ENCODE results near the gene TRPM5.

Gene TRPM5

DNA sequence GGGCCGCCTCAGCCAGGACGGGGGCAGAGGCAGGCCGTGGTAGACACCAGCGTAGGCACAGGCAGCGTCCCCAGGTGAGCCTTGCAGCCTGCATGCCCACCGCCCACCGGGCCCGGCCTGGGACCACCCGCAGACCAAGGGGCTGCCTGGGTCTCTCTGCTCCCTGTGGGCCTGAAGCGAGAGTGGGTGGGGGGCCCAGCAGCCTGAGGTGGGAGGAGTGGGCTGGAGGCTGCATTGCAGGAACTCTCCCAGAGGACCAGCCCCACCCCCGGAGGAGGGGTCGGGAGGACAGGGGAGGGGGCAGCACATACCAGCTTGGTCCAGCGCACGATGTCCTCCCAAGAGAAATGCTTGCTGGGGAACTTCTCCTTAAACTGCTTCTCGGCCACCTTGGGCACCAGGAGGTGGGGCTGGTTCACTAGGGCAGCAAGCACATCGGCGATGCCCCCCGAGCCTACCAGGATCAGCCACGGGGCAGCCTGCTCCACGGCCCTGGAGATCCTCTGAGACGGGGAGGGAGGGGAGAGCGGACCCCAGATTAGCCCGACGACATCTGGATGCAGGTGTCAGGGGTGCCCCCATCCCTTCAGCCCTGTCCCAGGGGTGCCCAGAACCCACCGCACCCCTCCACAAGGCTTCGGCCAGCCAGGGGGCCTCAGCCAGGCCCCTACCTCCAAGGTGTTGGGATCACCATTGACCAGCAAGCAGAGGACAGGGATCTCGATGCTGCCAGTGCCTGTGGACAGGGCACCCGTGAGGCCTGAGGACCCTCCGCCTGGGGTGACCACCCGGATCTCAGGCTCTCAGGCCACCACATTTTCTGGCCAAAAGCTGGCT is 26.2 kb downstream of the TRPM5 start:
- no peaks in the 10 kb centered on the region for H3K36me3 ChIP-seq (ENCODE audit: insufficient read depth, low read length)
- H3K27ac ChIP-seq (ENCODE audit: low read depth, low read length) = no peak overlapping the region
- no peak overlapping the region for H2AFZ ChIP-seq (ENCODE audit: low read length, unreplicated experiment)
- H3K79me2 ChIP-seq (ENCODE audit: control insufficient read depth, insufficient read depth, low read length, unreplicated experiment) = no peaks in the 10 kb centered on the region
- H3K27me3 ChIP-seq (ENCODE audit: insufficient read depth, low read length) = no peaks in the 10 kb centered on the region
- no peaks in the 10 kb centered on the region for H3K4me1 ChIP-seq (ENCODE audit: control insufficient read depth, insufficient read depth, low read length, unreplicated experiment)
- no peak overlapping the region for H3K4me3 ChIP-seq (ENCODE audit: low read depth, low read length)

- H3K4me3 ChIP-seq (ENCODE audit: low read depth, low read length) = no peak overlapping the region
- no peaks in the 10 kb centered on the region for H3K4me1 ChIP-seq (ENCODE audit: control insufficient read depth, insufficient read depth, low read length, unreplicated experiment)
- no peak overlapping the region for H2AFZ ChIP-seq (ENCODE audit: low read length, unreplicated experiment)
- H3K36me3 ChIP-seq (ENCODE audit: insufficient read depth, low read length) = no peaks in the 10 kb centered on the region
- no peaks in the 10 kb centered on the region for H3K27me3 ChIP-seq (ENCODE audit: insufficient read depth, low read length)
- H3K27ac ChIP-seq (ENCODE audit: low read depth, low read length) = no peak overlapping the region
- no peaks in the 10 kb centered on the region for H3K79me2 ChIP-seq (ENCODE audit: control insufficient read depth, insufficient read depth, low read length, unreplicated experiment)
Measured at GRCh38 chr11:2416765-2417164, 27.5 kb downstream of the TRPM5 start.

DNA sequence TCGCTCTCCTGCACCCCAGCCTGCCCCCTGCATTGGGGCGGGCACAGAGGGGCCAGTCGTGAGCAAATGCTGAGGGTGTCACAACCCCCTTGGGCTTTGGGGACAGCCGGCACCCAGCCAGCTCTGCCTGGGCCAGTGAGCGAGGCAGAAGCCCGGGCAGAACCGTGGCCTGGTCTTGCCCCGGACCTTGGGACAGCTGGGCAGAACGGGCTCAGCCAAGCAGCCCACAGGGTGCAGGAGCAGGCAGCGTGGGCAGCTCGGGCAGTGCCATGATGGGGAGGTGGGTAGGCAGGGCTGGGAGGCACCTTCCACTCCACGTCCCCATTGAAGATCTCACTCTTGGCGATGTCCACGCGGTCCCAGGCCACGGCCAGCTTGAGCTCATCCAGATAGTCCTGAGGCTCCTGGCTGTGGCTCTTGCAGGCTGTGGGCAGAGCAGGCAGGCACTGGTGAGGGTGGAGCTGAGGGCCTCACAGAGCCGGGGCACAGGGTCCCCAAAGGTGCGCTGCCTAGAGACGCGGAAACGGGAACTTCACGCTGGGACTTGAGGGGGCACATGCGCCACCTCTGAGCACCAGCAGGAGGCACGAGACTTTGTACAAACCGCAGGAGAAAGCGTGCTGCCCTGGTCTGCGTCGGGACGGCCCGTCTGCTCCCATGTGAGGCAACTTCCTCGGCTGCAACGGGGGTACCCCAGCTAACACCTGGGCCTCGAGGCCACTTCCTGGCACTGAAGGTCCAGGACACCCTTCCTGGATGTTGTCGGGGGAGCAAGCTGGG is 28.5 kb downstream of the TRPM5 start:
- Histone ChIP-seq H3K36me3 (ENCODE audit: insufficient read depth, low read length) (no peaks in the 10 kb centered on the region), H3K4me1 (ENCODE audit: control insufficient read depth, insufficient read depth, low read length, unreplicated experiment) (no peaks in the 10 kb centered on the region), H3K4me3 (ENCODE audit: low read depth, low read length) (no peak overlapping the region), H3K27me3 (ENCODE audit: insufficient read depth, low read length) (no peaks in the 10 kb centered on the region), H3K27ac (ENCODE audit: low read depth, low read length) (no peak overlapping the region), H2AFZ (ENCODE audit: low read length, unreplicated experiment) (no peak overlapping the region), H3K79me2 (ENCODE audit: control insufficient read depth, insufficient read depth, low read length, unreplicated experiment) (no peaks in the 10 kb centered on the region)

DNA sequence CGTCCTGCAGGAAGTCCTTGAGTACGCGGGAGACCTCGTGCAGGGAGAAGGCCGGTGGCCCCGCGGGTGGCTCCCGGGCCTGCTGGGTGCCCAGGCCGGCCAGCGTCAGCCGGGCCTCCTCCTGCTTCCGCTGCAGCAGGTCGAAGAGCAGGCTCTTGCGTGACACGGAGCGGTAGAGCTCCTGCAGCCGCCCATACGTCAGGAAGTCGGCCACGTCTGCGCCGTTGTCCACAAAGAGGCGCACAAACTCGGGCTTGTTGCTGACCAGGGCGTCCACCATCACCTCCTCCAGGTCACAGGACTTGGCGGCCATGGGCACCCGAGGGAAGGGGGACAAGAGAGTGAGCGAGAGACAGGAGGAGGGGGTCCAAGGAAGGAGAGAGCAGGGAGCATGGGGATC is 29.1 kb downstream of the TRPM5 start:
- Histone ChIP-seq H3K4me3 (ENCODE audit: low read depth, low read length) (no peak overlapping the region), H3K27me3 (ENCODE audit: insufficient read depth, low read length) (no peaks in the 10 kb centered on the region), H3K36me3 (ENCODE audit: insufficient read depth, low read length) (no peaks in the 10 kb centered on the region)

GRCh38 chr11:2414616-2415015 is 29.7 kb downstream of the TRPM5 start:
- H3K79me2 ChIP-seq (ENCODE audit: control insufficient read depth, insufficient read depth, low read length, unreplicated experiment) = no peaks in the 10 kb centered on the region
- H3K27me3 ChIP-seq (ENCODE audit: insufficient read depth, low read length) = no peaks in the 10 kb centered on the region
- no peaks in the 10 kb centered on the region for H3K36me3 ChIP-seq (ENCODE audit: insufficient read depth, low read length)
- no peaks in the 10 kb centered on the region for H3K4me1 ChIP-seq (ENCODE audit: control insufficient read depth, insufficient read depth, low read length, unreplicated experiment)
- no peak overlapping the region for H2AFZ ChIP-seq (ENCODE audit: low read length, unreplicated experiment)
- no peak overlapping the region for H3K4me3 ChIP-seq (ENCODE audit: low read depth, low read length)
- no peak overlapping the region for H3K27ac ChIP-seq (ENCODE audit: low read depth, low read length)

More for the DNA sequence above, 29.1 kb downstream of the TRPM5 start:
- Histone ChIP-seq H3K4me1 (ENCODE audit: control insufficient read depth, insufficient read depth, low read length, unreplicated experiment) (no peaks in the 10 kb centered on the region), H2AFZ (ENCODE audit: low read length, unreplicated experiment) (no peak overlapping the region), H3K79me2 (ENCODE audit: control insufficient read depth, insufficient read depth, low read length, unreplicated experiment) (no peaks in the 10 kb centered on the region), H3K27ac (ENCODE audit: low read depth, low read length) (no peak overlapping the region)

DNA sequence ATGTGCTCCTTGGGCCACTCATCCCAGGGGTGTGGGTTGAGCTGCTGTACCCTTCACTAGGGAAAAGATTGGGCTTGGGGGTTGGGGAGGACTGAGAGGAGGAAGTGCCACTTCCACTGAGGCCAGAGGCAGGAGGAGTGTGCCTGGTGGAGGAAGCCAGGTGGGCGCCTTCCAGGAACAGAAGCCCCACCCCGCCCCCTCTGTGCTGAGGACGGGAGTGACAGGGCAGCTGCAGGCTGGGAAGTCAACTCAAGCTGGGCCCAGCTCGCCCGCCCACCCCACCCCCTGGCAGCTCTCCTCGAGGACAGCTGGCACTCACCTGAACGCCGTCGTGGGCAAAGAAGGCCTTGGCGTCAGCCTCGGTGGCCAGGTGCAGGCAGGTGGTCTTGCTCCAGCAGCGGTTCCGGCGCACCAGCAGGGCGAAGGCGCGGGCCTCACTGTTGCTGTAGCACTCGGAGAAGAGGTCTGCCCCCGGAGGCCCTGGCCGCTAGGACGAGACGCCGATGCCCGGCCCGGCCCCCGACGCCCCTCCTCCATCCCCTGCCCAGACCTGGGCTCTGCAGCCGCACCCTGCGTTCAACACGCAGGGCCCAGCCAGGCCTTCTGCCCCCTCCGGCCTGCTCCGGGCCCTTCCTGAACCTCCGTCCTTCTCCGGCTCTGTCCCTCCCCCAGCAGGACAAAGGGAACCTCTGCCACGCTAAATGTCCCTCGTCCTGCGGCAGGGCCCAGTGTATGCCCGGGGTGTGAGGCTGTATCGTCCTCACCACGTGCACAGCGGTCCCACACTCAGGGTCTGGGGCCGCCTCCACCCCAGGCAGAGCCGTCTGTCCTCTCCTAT is 30.4 kb downstream of the TRPM5 start:
- H3K27me3 ChIP-seq (ENCODE audit: insufficient read depth, low read length) = no peaks in the 10 kb centered on the region

DNA sequence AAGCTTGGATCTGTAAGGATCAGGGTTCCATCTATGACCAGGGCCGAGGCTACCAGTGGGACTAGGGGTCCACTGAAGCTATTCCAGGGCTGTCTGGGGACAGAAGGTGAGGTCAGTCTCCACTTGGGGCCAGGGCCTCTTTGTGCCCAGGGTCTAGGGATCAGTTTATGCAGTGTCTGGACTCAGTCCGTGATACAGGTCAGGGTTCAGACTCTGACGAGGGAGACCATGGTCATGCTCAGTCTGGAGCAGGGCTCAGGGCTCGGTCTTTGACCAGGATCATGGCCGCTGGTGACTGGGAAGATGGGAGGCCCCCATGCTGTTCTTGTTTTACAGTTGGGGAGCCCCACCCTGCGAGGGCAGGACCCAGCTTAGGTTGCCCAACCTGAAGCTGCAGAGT is 32.0 kb downstream of the TRPM5 start:
- Histone ChIP-seq H3K4me1 (ENCODE audit: control insufficient read depth, insufficient read depth, low read length, unreplicated experiment) (no peaks in the 10 kb centered on the region), H3K79me2 (ENCODE audit: control insufficient read depth, insufficient read depth, low read length, unreplicated experiment) (no peaks in the 10 kb centered on the region), H2AFZ (ENCODE audit: low read length, unreplicated experiment) (no peak overlapping the region), H3K4me3 (ENCODE audit: low read depth, low read length) (no peak overlapping the region), H3K27ac (ENCODE audit: low read depth, low read length) (no peak overlapping the region), H3K27me3 (ENCODE audit: insufficient read depth, low read length) (no peaks in the 10 kb centered on the region), H3K36me3 (ENCODE audit: insufficient read depth, low read length) (no peaks in the 10 kb centered on the region)

More for the DNA sequence above, 30.4 kb downstream of the TRPM5 start:
- Histone ChIP-seq H2AFZ (ENCODE audit: low read length, unreplicated experiment) (no peak overlapping the region), H3K4me3 (ENCODE audit: low read depth, low read length) (no peak overlapping the region), H3K4me1 (ENCODE audit: control insufficient read depth, insufficient read depth, low read length, unreplicated experiment) (no peaks in the 10 kb centered on the region), H3K27ac (ENCODE audit: low read depth, low read length) (no peak overlapping the region), H3K79me2 (ENCODE audit: control insufficient read depth, insufficient read depth, low read length, unreplicated experiment) (no peaks in the 10 kb centered on the region), H3K36me3 (ENCODE audit: insufficient read depth, low read length) (no peaks in the 10 kb centered on the region)

- Histone ChIP-seq H3K79me2 (ENCODE audit: control insufficient read depth, insufficient read depth, low read length, unreplicated experiment) (no peaks in the 10 kb centered on the region), H2AFZ (ENCODE audit: low read length, unreplicated experiment) (no peak overlapping the region), H3K27me3 (ENCODE audit: insufficient read depth, low read length) (no peaks in the 10 kb centered on the region), H3K36me3 (ENCODE audit: insufficient read depth, low read length) (no peaks in the 10 kb centered on the region), H3K27ac (ENCODE audit: low read depth, low read length) (no peak overlapping the region), H3K4me1 (ENCODE audit: control insufficient read depth, insufficient read depth, low read length, unreplicated experiment) (no peaks in the 10 kb centered on the region), H3K4me3 (ENCODE audit: low read depth, low read length) (no peak overlapping the region)
Measured at GRCh38 chr11:2411446-2412305, 32.6 kb downstream of the TRPM5 start.

DNA sequence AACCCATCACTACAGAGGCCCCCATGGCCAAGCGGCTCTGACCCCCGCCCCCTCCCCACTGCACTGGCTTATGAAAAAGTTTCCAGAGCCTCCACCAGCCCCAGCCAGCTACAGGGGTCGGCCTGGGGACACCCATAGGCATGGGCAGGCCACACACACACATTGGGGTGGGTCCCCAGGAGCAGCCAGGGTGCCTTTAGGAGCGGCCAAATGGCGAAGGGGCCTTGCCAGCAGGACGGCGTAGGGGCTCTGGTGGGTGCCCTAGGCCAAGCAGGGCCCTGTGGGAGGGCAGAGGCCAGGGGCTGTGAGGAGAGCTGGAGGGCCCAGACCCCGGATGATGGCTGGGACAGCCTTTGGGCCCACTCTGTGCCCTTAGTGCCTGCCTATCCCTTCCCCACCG is 33.7 kb downstream of the TRPM5 start:
- no peak overlapping the region for H3K4me3 ChIP-seq (ENCODE audit: low read depth, low read length)
- no peaks in the 10 kb centered on the region for H3K4me1 ChIP-seq (ENCODE audit: control insufficient read depth, insufficient read depth, low read length, unreplicated experiment)

More for the DNA sequence above, 33.7 kb downstream of the TRPM5 start:
- Histone ChIP-seq H3K27me3 (ENCODE audit: insufficient read depth, low read length) (no peaks in the 10 kb centered on the region), H3K36me3 (ENCODE audit: insufficient read depth, low read length) (no peaks in the 10 kb centered on the region), H3K27ac (ENCODE audit: low read depth, low read length) (no peak overlapping the region), H3K79me2 (ENCODE audit: control insufficient read depth, insufficient read depth, low read length, unreplicated experiment) (no peaks in the 10 kb centered on the region), H2AFZ (ENCODE audit: low read length, unreplicated experiment) (no peak overlapping the region)

Measured in ACC112 (cell line).